ENCODE measurements around the gene MOB1B.

GRCh38 chr4:70948665-70949260 lies 46.6 kb downstream of the MOB1B start:
- TF ChIP-seq CTCF (IDR thresholded peaks at IDR 0.05; ENCODE audit: poor library complexity) (no peak), EZH2 (IDR thresholded peaks at IDR 0.05; ENCODE audit: borderline replicate concordance) (no peak), EZH2phosphoT487 (IDR thresholded peaks at IDR 0.05; ENCODE audit: low read depth, severe bottlenecking, unreplicated experiment) (no peak)

Data from hepatocyte (in vitro differentiated cells).